HG02571 (cell line): ENCODE measurements around the gene RAD51C.
"Not testable (repeated sequence)": the region's sequence is repeated elsewhere in the genome, so short reads cannot be mapped to it uniquely, and the experiment has no call there.

Experiments used
- ATAC-seq: cut with Tn5 transposase; IDR thresholded peaks from one replicate; pipeline ENCODE4 v1.9.1; 2021; ENCODE audit warnings: mild to moderate bottlenecking, moderate library complexity; ENCODE audit not compliant: unreplicated experiment

RAD51C gene

DNA sequence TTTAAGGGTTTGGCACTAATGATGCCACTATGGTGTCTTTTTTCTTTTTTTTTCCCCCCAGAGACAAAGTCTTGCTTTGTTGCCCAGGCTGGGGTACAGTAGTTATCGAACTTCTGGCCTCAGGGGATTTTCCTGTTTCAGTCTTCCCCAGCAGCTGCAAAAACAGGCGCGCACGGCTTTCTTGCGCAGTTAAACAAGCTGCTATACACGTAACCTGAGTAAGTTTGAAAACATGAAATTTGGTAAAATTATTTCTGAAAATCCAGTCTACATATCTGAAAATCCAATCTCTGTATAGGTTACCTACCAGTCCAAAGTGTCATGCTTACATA, 12.4 kb upstream of the RAD51C start:
- no peak for ATAC-seq

DNA sequence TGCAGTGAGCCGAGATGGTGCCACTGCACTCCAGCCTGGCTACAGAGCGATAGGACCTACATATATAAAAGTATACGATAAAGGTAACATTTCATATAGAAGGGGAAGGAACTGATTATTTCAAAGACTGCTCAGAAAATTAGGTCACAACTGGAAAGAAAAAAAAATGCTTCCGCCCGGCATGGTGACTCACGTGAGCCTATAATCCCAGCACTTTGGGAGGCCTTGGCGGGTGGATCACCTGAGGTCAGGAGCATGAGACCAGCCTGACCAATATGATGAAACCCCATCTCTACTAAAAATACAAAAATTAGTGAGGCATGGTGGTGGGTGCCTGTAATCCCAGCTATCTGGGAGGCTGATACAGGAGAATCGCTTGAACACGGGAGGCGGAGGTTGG, 8.4 kb upstream of the RAD51C start:
- ATAC-seq = no peak

DNA sequence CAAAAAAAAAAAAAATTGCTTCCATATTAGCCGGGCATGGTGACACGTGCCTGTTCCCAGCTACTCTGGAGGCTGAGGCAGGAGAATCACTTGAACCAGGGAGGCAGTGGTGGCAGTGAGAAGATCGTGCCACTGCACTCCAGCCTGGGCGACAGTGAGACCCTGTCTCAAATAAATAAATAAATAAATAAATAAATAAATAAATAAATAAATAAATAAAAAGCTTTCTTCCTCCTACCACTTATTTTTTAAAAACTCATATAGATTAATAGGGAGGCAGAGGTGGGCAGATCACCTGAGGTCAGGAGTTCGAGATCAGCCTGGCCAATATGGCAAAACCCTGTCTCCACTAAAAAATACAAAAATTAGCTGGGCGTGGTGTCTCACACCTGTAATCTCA, 7.9 kb upstream of the RAD51C start:
- not testable (repeated sequence) for ATAC-seq

DNA sequence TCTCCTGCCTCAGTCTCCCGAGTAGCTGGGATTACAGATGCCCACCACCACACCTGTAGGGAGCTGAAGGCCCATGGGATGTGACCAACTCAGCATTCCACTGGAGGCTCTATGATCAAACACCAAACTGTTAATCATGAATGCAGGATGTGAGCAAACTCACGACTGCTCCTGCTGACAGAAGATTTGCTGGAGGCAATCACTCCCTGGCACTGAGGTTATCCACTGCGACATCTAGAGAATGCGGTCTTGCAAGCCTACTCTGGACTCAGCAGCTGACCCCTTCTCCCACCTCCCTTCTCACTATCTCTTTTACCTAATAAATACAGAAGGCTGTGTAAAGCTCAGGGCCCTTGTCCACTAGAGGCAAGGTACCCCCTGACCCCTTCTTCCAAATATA, 5.4 kb upstream of the RAD51C start:
- no peak for ATAC-seq

DNA sequence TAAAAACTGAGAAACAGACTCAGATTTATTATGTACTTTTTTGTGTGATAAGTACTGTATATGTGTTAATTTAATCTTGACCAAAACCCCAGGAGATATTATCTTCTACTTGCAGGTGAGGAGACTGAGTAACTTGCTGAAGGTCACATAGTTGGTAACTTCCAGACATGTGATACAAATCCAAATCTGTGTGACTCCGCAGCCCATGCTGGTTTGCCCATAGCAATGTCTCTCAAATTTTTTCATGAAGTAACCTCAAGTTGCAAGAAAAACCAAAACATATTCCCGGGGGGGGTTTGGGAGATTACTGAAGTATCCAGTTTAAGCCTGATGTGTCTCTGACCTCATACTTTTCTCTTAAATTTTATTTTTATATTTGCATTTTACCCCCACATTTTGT, 3.9 kb upstream of the RAD51C start:
- ATAC-seq = no peak

DNA sequence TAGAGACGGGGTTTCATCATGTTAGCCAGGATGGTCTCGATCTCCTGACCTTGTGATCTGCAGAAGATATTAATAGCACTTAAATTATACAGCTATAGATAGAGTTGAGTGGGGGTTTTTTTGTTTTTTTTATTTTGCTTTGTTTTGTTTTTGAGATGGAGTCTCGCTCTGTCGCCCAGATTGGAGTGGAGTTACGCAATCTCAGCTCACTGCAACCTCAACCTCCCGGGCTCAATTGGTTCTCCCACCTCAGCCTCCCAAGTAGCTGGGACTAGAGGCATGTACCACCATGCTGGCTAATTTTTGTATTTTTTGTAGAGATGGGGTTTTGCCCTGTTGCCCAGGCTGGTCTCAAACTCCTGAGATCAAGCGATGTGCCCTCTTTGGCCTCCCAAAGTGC, 2.4 kb upstream of the RAD51C start:
- not testable (repeated sequence) for ATAC-seq

DNA sequence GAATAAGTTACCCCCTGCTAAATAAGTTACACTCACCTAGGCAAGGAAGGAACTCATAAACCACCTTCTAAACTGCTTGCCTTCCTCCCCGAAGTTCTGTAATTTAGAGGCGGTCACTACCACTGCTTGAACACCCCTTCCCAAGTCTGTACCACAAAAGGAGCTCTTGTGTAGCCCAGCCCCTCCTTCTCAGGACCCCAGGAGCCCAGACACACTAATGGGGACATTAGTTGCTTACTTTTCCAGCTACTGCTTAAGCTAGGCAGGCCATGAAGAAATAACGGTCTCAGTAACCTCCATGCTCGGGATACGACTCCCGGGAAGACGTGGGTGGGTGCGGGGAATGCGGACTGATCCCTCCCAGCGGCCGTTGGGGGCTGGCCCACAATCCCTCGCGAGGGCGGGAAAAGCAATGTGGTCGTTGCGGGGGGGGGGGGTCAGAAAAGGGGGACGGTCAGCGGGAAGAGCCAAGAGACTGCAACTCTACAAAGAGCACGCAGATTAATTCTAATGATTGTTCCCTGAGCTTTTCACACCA, 632 bp upstream of the RAD51C start, which contains the start of gene TEX14:
TEX14 (minus strand) TSS at position 345 of the 538 bp plus-strand sequence. CDS start 40,044 bp downstream, outside the sequence.
- no peak for ATAC-seq

DNA sequence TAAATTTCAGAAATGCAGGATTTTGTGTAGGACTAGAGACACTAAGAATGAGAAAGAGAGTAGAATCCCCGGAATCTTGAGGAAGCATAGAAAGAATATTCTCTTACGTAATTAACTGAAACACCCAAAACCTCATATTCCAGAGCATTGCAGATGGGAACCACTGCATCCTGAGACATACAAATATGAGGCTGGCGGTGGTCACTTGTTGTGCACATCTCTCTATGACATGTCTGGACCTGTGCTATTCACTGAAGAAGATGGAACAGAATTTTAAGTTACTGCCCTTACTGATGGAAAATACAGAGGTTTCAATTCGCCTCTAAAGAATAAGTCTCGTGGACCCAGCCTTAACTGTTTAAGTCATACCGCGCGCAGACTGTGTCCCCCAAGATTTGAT, 806 bp downstream of the RAD51C start:
- ATAC-seq = no peak

DNA sequence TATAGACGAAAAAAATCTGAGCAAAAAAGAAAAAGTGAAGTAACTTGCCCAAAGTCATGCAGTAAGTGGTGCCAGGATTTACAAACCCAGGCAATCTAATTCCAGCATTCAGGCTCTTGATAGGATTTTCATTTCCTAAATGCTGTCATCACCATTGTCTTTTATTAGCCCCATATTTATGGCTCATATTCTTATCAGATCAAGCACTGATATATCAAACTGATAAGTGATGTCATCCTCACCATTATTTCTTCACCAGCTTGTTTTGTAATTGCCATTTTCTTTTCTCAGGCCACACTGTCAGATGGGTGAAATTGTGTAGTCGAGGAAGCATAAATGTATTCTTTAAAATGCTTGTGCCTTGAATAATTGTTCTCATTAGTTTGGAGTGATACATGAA, 1.3 kb downstream of the RAD51C start:
- no peak for ATAC-seq

DNA sequence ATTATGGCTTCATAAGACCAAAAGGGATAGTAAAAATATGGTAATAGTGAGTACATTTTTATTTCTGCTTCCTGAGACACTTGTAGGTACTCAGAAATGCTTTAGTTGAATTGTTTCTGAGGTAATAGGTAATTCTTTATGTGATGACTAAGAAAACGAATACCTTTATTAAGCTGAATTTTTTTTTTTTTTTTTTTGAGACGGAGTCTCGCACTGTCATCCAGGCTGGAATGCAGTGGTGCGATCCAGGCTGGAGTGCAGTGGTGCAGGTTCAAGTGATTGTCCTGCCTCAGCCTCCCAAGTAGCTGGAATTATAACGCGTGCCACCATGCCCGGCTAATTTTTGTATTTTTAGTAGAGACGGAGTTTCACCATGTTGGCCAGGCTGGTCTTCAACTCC, 1.9 kb downstream of the RAD51C start:
- no peak for ATAC-seq

DNA sequence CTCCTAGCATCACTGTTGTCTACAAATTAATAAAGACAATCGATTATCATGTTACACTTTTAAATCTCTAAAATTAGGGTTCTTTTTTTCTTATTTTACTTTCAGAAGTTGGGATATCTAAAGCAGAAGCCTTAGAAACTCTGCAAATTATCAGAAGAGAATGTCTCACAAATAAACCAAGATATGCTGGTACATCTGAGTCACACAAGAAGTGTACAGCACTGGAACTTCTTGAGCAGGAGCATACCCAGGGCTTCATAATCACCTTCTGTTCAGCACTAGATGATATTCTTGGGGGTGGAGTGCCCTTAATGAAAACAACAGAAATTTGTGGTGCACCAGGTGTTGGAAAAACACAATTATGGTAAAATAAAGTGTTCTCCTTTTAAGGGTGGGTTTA, 2.4 kb downstream of the RAD51C start:
- ATAC-seq = no peak

DNA sequence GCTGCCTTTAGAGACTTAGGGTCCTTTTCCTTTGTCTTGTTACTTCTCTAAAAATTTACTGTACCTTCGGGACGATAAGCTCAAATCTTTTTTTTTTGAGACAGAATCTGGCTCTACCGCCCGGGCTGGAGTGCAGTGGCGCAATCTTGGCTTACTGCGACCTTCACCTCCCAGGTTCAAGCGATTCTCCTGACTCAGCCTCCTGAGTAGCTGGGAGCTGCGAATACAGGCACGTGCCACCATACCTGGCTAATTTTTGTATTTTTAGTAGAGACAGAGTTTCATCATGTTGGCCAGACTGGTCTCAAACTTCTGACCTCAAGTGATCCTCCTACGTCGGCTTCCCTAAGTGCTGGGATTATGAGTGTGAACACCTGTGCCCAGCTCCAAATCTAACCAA, 7.4 kb downstream of the RAD51C start:
- ATAC-seq = no peak

DNA sequence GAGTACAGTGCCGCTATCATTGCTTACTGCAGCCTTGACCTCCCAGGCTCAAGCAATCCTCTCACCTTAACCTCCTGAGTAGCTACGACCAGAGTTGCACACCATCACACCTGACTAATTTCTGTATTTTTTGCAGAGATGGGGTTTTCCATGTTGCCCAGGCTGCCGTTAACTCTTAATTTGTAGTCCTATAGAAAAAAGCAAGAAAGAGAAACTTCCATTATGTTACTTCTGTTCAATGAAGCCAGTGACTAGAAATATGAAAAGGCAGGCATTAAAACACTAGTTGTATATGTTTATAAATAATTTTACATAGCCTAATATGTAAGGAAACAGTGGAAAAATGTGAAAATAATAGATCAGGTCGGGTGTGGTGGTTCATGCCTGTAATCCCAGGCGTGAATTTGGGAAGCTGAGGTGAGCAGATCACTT, 9.7 kb downstream of the RAD51C start:
- ATAC-seq = no peak

DNA sequence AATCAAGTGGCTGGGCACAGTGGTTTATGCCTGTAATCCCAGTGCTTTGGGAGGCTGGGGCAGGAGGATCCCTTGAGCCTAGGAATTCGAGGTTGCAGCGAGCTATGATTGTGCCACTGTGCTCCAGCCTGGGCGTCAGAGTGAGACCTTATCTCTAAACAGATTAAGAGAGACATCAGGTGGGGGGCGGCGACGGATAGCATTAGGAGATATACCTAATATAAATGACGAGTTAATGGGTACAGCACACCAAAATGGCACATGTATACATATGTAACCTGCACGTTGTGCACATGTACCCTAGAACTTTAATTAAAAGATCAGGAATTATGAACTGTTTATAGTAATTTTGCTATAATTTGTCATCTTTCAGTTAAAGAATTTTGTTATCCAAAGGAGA, 10.3 kb downstream of the RAD51C start:
- no peak for ATAC-seq

DNA sequence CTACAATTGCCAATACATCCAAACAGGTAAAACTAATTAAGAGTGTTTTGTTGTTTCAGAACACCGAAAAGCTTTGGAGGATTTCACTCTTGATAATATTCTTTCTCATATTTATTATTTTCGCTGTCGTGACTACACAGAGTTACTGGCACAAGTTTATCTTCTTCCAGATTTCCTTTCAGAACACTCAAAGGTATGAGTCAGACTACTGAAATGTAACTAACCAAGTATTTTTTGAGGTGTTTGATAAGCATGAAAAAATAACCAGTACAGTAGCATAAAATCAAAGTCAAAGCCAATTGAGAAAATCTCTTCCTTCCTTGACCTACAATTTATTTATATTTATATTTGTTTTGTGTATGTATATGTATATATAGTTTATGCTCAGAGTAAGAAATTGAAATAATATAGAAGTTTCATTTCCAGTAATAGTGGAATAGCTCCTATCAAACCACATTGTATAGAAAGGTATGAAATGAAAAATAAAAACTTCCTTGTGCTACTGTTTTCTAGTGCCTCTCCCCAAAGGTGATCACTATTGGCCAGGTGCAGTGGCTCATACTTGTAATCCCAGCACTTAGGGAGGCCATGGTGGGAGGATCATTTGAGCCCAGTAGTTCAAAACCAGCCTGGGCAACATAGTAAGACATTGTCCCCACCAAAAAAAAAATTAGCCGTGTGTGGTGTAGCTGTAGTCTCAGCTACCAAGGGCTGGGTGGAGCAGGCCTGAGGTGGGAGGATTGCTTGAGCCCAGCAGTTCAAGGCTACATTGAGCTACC, 10.9 kb downstream of the RAD51C start:
- no peak for ATAC-seq

DNA sequence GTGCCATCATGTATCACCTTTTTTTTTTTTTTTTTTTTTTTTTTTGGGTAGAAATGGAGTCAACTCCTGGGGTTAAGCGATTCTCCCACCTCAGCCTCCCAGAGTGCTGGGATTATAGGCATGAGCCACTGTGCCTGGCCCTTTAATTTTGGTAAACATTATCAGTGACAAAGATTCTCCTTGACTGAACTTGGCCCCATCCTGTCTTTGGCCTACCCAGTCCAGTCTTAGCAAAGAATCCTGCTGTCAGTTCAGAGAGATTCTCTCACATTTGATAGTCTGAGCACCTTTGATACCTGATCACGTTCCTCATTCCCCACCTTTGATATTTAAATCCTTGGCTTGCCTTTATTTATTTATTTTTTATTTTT, 11.5 kb downstream of the RAD51C start:
- no peak for ATAC-seq

DNA sequence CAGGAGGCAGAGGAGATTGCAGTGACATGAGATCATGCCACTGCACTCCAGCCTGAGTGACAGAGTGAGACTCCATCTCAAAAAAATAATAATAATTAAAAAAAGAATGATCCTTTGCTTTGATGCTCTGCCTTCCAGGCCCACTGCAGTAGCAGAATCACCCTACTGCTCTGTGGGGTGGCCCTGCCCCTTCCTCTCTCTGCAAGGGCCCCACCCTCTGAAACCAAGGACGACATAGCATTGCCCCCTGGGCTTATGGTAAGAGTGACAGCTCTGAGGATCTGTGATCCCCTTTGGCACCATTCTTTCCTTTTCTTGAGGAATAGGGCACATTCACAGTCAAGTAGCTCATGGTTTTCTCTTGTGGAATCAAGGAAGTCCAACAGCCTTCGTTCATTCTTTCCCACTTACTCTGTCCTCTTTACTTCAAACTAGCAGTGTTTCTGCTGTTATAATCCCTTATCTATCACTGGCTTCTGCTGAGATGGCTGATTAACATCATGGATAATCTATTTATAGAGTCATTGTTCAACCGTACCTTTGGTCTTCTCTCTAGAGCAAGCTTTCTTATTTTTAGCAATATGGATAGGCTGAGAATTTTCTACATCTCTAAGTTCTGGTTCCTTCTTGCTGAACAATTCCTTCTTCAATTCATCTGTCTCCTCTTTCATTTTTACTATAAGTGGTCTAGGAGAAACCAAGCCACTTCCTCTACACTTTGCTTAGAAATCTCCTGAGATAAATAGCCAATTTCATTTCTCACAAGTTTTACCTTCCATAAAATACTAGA, 14.1 kb downstream of the RAD51C start:
- no peak for ATAC-seq

DNA sequence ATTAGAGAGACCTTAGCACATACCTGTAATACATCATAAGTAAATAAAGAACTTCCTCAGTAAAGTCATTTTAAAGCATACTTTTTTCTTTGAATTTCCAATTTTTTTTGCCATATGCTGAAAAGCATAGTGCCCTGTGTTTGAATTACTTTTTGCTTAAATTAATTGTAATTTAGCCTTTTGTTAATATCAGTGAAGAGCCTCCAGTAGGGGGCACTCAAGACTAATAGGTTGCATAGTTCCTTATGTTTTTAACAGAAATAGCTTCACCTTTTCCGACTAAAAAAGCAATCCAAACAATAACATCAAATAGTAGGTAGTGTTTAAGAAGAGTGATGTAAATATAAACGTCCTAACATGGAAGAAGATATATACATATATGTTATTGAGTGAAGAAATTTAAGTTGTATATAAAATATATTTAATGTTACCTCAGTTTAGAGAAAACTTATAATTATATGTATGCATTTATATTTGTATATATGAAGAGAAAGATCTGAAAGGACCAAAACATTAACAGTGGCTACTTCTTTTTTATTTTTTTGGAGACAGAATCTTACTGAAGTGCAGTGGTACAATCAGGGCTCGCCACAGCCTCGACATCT, 18.6 kb downstream of the RAD51C start:
- ATAC-seq = no peak

DNA sequence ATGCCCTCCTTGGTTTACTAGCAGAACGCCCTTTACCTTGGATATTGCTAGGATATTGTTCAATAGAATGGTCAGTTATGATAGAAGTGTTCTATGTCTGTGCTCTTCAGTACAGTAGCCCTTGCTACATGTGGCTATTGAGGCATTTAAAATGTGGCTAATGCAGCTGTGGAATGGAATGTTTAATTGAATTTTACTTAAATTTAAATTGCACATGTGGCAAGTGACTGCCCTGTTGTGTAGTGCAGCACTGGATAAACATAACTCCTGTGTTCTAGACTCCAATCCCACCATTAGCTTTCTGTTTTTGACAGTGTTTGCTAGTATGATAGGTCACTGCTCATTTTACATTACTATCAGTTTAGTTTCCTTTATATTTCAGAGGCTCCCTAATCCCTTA, 29.9 kb downstream of the RAD51C start:
- ATAC-seq = no peak

DNA sequence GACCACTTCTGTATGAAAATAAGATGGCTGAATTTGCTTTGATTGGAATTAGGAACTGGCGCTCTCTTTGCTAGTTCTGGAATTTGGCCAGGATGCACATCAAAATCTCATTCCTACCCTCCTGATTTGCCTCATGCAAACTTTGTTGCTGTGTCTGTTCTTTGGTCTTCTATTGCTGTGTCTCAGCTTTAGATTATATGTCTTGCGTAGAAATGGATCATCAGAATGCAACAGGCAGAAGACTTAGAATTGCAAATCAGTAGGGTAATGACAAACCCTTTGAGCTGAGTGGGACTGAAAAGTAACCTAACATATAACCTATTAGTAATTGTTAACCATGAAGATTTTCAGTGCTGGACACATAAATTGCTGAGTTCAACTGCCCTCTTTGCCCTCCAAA, 30.3 kb downstream of the RAD51C start:
- no peak for ATAC-seq

DNA sequence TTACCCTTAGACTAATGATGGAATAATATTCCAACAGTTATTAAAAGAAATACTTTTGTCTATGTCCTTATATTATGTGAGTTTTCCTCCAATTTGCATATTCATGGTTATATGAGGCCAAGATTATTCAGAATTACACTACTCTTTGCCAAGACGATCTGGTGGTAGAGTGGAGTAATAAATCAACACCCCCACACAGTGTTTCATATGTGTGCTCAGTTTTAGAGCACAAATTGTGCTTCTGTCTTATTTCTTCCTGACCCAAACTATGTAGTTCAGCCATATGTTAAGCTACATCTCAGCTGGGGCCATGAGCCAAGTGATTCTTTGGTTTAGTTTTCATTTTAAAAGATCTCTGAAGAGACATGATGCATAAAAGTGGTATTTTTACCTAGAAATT, 36.4 kb downstream of the RAD51C start:
- ATAC-seq = no peak

DNA sequence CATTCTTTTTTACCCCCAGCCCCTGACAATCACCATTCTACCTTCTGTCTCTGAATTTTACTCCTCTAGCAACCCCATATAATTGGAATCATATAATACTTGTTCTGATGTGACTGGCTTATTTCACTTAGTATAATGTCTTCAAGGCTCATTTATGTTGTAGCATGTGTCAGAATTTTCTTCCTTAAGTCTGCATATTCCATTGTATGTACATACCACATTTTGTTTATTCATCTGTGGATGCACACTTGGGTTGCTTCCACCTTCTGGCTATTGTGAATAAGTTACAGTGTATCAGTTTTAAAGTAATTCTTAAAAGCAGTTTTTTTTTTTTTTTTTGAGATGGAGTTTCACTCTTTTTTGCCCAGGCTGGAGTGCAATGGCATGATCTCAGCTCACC, 38.5 kb downstream of the RAD51C start:
- no peak for ATAC-seq
